ENCODE measurements around the gene PPIG. TPM values are rescaled to one million over a fixed set of nuclear protein-coding genes. Genes with fewer than 3 reads are reported as not detected.

The PPIG gene
- total and polyA plus RNA-seq, 2 donors (not counting 3 experiments of a cell fraction or from before 2014, with no cell fraction given), result 13.4 to 44.9 TPM

DNA sequence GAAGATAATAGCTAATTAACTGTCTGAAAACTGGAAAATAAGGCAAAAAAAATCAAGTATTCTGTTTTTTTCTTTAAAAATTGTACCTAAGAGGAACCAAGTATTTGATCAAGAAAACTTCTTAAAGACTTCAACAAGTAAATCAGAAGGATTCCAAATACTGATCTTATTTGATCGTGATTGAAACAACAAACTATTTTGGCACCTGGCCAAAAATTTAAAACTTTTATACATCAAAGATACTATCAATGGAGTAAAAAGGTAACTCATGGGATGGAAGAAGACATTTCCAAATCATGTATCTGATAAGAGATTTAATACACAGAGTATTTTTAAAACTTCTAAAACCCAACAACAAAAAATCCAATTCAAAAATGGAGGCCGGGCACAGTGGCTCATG is 63.3 kb downstream of the PPIG start:
- dilution Hi-C loops (cut with MboI; ENCODE audit: extremely low pct_ligation_motif_present, low sequenced_read_pairs), result no loop called here
- Histone ChIP-seq H3K36me3 (ENCODE audit: control insufficient read depth in 2 of 2, extremely low read depth in 1 of 2, insufficient read depth in 2 of 2, low read length in 2 of 2) (no peaks in the 10 kb centered on the region), H3K4me3 (replicated peaks in 1 of 3; ENCODE audit: insufficient read depth in 1 of 3, low read depth in 1 of 3, low read length in 3 of 3) (no peak overlapping the region), H2AFZ (ENCODE audit: low read depth, low read length) (no peak overlapping the region), H3K27ac (ENCODE audit: insufficient read depth, low read depth, low read length) (no peak overlapping the region), H3K9me3 (replicated peaks; ENCODE audit: control insufficient read depth, insufficient read depth, low read length) (no peaks in the 10 kb centered on the region), H3K9ac (replicated peaks; ENCODE audit: extremely low read depth, insufficient read depth, low read length) (no peak overlapping the region), H3K9me1 (replicated peaks; ENCODE audit: control insufficient read depth, extremely low read depth, insufficient read depth, low read length) (no peaks in the 10 kb centered on the region), H3K27me3 (ENCODE audit: control insufficient read depth in 2 of 2, insufficient read depth in 2 of 2, low read length in 2 of 2) (no peaks in the 10 kb centered on the region), H3K4me2 (ENCODE audit: insufficient read depth, low read length) (no peak overlapping the region), H4K20me1 (replicated peaks; ENCODE audit: control insufficient read depth, extremely low read depth, insufficient read depth, low read length) (no peaks in the 10 kb centered on the region), H3K4me1 (ENCODE audit: control insufficient read depth, extremely low read depth, insufficient read depth, low read length) (no peaks in the 10 kb centered on the region), H3K79me2 (ENCODE audit: control insufficient read depth, insufficient read depth, low read length) (no peaks in the 10 kb centered on the region)
- CTCF ChIA-PET, result no interaction called here
- intact Hi-C loops (cut with micrococcal nuclease), result no loop called here
- BruUV-seq (replicated peaks), result no TSS peak
- TF ChIP-seq EZH2 (IDR thresholded peaks at IDR 0.05; ENCODE audit: borderline replicate concordance, low read depth, low read length, severe bottlenecking) (no peak), POLR2A (IDR thresholded peaks at IDR 0.05; ENCODE audit: low read depth, low read length) (no peak), POLR2AphosphoS5 (IDR thresholded peaks at IDR 0.05; ENCODE audit: insufficient read depth, low read depth, low read length) (no peak)
- TF ChIP-seq, protein P1, sequence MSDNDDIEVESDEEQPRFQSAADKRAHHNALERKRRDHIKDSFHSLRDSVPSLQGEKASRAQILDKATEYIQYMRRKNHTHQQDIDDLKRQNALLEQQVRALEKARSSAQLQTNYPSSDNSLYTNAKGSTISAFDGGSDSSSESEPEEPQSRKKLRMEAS (IDR thresholded peaks at IDR 0.05; ENCODE audit: insufficient read depth, insufficient read length), result no peak
- DNase-seq (ENCODE audit: low read depth, low spot score) (no peak), FAIRE-seq (no peak)
- POLR2A ChIA-PET, result no interaction called here

DNA sequence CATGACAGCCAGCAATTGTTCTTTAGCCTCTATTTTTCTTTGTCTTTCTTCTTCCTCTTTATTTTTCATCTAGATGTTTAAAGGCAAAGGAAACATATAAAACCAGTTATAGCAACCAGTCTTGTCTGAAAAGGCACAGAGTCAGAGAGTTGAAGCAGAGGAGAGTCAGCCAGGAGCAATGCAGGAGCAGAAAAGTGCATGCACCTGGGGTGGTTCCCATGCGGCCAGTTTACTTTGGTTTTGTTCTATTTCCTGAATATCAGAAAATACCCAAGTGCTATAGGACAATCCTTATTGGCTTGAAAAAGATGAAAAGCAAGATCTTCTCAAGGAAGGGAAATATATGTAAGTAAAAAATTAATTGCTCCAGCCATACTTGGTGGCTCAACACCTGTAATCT is 65.1 kb downstream of the PPIG start:
- Histone ChIP-seq H3K79me2 (ENCODE audit: control insufficient read depth, insufficient read depth, low read length) (no peaks in the 10 kb centered on the region), H3K4me3 (replicated peaks in 1 of 3; ENCODE audit: insufficient read depth in 1 of 3, low read depth in 1 of 3, low read length in 3 of 3) (no peak overlapping the region), H4K20me1 (replicated peaks; ENCODE audit: control insufficient read depth, extremely low read depth, insufficient read depth, low read length) (no peaks in the 10 kb centered on the region), H3K4me1 (ENCODE audit: control insufficient read depth, extremely low read depth, insufficient read depth, low read length) (no peaks in the 10 kb centered on the region), H3K27ac (ENCODE audit: insufficient read depth, low read depth, low read length) (no peak overlapping the region), H3K9ac (replicated peaks; ENCODE audit: extremely low read depth, insufficient read depth, low read length) (no peak overlapping the region), H3K27me3 (ENCODE audit: control insufficient read depth in 2 of 2, insufficient read depth in 2 of 2, low read length in 2 of 2) (peaks cover 3 to 6% of the 10 kb centered on the region in 2 experiments), H3K9me3 (replicated peaks; ENCODE audit: control insufficient read depth, insufficient read depth, low read length) (no peaks in the 10 kb centered on the region), H3K4me2 (ENCODE audit: insufficient read depth, low read length) (no peak overlapping the region), H2AFZ (ENCODE audit: low read depth, low read length) (no peak overlapping the region), H3K9me1 (replicated peaks; ENCODE audit: control insufficient read depth, extremely low read depth, insufficient read depth, low read length) (no peaks in the 10 kb centered on the region), H3K36me3 (ENCODE audit: control insufficient read depth in 2 of 2, extremely low read depth in 1 of 2, insufficient read depth in 2 of 2, low read length in 2 of 2) (no peaks in the 10 kb centered on the region)
- BruUV-seq (replicated peaks), result no TSS peak
- no peak for FAIRE-seq
- no peak for DNase-seq (ENCODE audit: low read depth, low spot score)
- ChIA-PET POLR2A (no interaction called here), CTCF (no interaction called here)
- TF ChIP-seq, protein P1 (IDR thresholded peaks at IDR 0.05; ENCODE audit: insufficient read depth, insufficient read length), result no peak
- TF ChIP-seq FOS (IDR thresholded peaks at IDR 0.05; ENCODE audit: borderline replicate concordance, insufficient read depth, low read length) (no peak), POLR2AphosphoS5 (IDR thresholded peaks at IDR 0.05; ENCODE audit: insufficient read depth, low read depth, low read length) (no peak), JUN (IDR thresholded peaks at IDR 0.05; ENCODE audit: borderline replicate concordance, insufficient read depth, insufficient read length, low read depth) (no peak), GATA2 (IDR thresholded peaks at IDR 0.05; ENCODE audit: insufficient read depth, insufficient read length, low read depth, low read length) (no peak), EZH2 (IDR thresholded peaks at IDR 0.05; ENCODE audit: borderline replicate concordance, low read depth, low read length, severe bottlenecking) (no peak), POLR2A (IDR thresholded peaks at IDR 0.05; ENCODE audit: low read depth, low read length) (no peak), MYC (IDR thresholded peaks at IDR 0.05; ENCODE audit: low read depth, low read length) (no peak)
- TF ChIP-seq, protein P2, sequence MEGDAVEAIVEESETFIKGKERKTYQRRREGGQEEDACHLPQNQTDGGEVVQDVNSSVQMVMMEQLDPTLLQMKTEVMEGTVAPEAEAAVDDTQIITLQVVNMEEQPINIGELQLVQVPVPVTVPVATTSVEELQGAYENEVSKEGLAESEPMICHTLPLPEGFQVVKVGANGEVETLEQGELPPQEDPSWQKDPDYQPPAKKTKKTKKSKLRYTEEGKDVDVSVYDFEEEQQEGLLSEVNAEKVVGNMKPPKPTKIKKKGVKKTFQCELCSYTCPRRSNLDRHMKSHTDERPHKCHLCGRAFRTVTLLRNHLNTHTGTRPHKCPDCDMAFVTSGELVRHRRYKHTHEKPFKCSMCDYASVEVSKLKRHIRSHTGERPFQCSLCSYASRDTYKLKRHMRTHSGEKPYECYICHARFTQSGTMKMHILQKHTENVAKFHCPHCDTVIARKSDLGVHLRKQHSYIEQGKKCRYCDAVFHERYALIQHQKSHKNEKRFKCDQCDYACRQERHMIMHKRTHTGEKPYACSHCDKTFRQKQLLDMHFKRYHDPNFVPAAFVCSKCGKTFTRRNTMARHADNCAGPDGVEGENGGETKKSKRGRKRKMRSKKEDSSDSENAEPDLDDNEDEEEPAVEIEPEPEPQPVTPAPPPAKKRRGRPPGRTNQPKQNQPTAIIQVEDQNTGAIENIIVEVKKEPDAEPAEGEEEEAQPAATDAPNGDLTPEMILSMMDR (IDR thresholded peaks at IDR 0.05; ENCODE audit: extremely low read depth in 1 of 2, insufficient read depth in 1 of 2, low read depth in 1 of 2, low read length in 2 of 2), result no peak
- dilution Hi-C loops (cut with MboI; ENCODE audit: extremely low pct_ligation_motif_present, low sequenced_read_pairs), result no loop called here
- intact Hi-C loops (cut with micrococcal nuclease), result no loop called here
